OCI-LY1 (cell line): ENCODE results near the gene SLC25A42.

Source experiments
- H2AFZ ChIP-seq: fragments of 200-600 bp; sonication (generic), shearing (Covaris generic); 2 replicates; pipeline ENCODE4 v1.6.0; 2014; ENCODE audit warnings: antibody characterized with exemption, mild to moderate bottlenecking, low read length
- H3F3A ChIP-seq: fragments of 200-600 bp; sonication (generic), shearing (Covaris generic); 2 replicates; pipeline ENCODE4 v1.6.0; 2014; ENCODE audit warnings: mild to moderate bottlenecking, antibody characterized with exemption, low read length, moderate library complexity; ENCODE audit not compliant: insufficient read depth
- H3K27ac ChIP-seq: fragments of 200-600 bp; sonication (generic); 2 replicates; pipeline ENCODE4 v1.5.1; 2014; ENCODE audit warnings: low read length, mixed run types, mild to moderate bottlenecking, low read depth; ENCODE audit not compliant: poor library complexity, severe bottlenecking
- H3K27me3 ChIP-seq: fragments of 200-600 bp; sonication (generic); 2 replicates; pipeline ENCODE4 v1.6.0; 2014; ENCODE audit warnings: antibody characterized with exemption, mild to moderate bottlenecking, low read length, moderate library complexity; ENCODE audit not compliant: insufficient read depth
- H3K36me3 ChIP-seq: fragments of 200-600 bp; sonication (generic); 2 replicates; pipeline ENCODE4 v1.6.1; 2014; ENCODE audit warnings: mild to moderate bottlenecking, antibody characterized with exemption, low read length, moderate library complexity, mixed read lengths; ENCODE audit not compliant: insufficient read depth
- H3K4me1 ChIP-seq: fragments of 200-600 bp; sonication (generic); 2 replicates; pipeline ENCODE4 v1.5.1; 2014; ENCODE audit warnings: mild to moderate bottlenecking, low read length, moderate library complexity; ENCODE audit not compliant: insufficient read depth, severe bottlenecking
- H3K4me2 ChIP-seq: fragments of 200-600 bp; sonication (generic), shearing (Covaris generic); 2 replicates; pipeline ENCODE4 v1.6.1; 2014; ENCODE audit warnings: low read length
- H3K4me3 ChIP-seq: fragments of 200-600 bp; sonication (generic); 2 replicates; pipeline ENCODE4 v1.5.1; 2014; ENCODE audit warnings: low read length, low read depth, mild to moderate bottlenecking, mixed read lengths; ENCODE audit not compliant: poor library complexity, severe bottlenecking
- H3K79me2 ChIP-seq: fragments of 200-600 bp; shearing (Covaris generic); 2 replicates; pipeline ENCODE4 v1.6.1; 2016; ENCODE audit warnings: mixed run types, low read length, mixed read lengths; ENCODE audit not compliant: insufficient read depth
- H3K9ac ChIP-seq: fragments of 200-600 bp; sonication (generic), shearing (Covaris generic); 2 replicates; pipeline ENCODE4 v1.6.1; 2014; ENCODE audit warnings: mild to moderate bottlenecking, low read length, mixed read lengths
- H3K9me2 ChIP-seq: fragments of 200-600 bp; sonication (generic), shearing (Covaris generic); 2 replicates; pipeline ENCODE4 v1.6.1; 2014; ENCODE audit warnings: low read depth, mild to moderate bottlenecking, low read length, mixed read lengths
- H3K9me3 ChIP-seq: fragments of 200-600 bp; shearing (Covaris generic); 2 replicates; pipeline ENCODE4 v1.6.1; 2014; ENCODE audit warnings: low read length, mixed read lengths
- H4K20me1 ChIP-seq: fragments of 200-600 bp; sonication (generic), shearing (Covaris generic); 2 replicates; pipeline ENCODE4 v1.6.0; 2016; ENCODE audit warnings: mild to moderate bottlenecking, low read length; ENCODE audit not compliant: insufficient read depth
- CTCF ChIP-seq: fragments of 200-600 bp; sonication (generic), shearing (Covaris generic); IDR thresholded peaks from 2 replicates; pipeline ENCODE4 v1.5.1; 2017; ENCODE audit warnings: mild to moderate bottlenecking, antibody characterized with exemption, low read length, moderate library complexity, mixed read lengths
- EZH2 ChIP-seq: fragments of 200-600 bp; sonication (generic), shearing (Covaris generic); IDR thresholded peaks from 2 replicates; pipeline ENCODE4 v1.8.0; 2017; ENCODE audit warnings: borderline replicate concordance, mixed run types, mild to moderate bottlenecking, antibody characterized with exemption, low read length, moderate library complexity, mixed read lengths

The SLC25A42 gene

GRCh38 chr19:19039901-19040300, 23.9 kb upstream of the SLC25A42 start:
- peaks cover 32% of the 10 kb centered on the region for H3K4me1 ChIP-seq
- H3K27ac ChIP-seq = peak overlapping the region; percentile 87
- H2AFZ ChIP-seq = no peak overlapping the region
- H4K20me1 ChIP-seq = no peaks in the 10 kb centered on the region
- no peaks in the 10 kb centered on the region for H3K27me3 ChIP-seq
- H3K9me2 ChIP-seq = no peaks in the 10 kb centered on the region
- TF ChIP-seq EZH2 (no peak), CTCF (no peak)
- H3K79me2 ChIP-seq = peaks cover 53% of the 10 kb centered on the region
- H3K4me2 ChIP-seq = peak overlapping the region; percentile 45; the same call in 1 of the 2 replicates
- no peaks in the 10 kb centered on the region for H3F3A ChIP-seq
- H3K9ac ChIP-seq = peak overlapping the region; percentile 45; the same call in 1 of the 2 replicates
- 0 out of 2 replicates have a peak, but pooled peaks cover 3% of the 10 kb centered on the region for H3K9me3 ChIP-seq
- H3K36me3 ChIP-seq = peaks cover 70% of the 10 kb centered on the region
- peak overlapping the region; percentile 10 for H3K4me3 ChIP-seq

- Histone ChIP-seq H3K27ac (peak overlapping the region; percentile 87), H3K9me3 (0 out of 2 replicates have a peak, but pooled peaks cover 3% of the 10 kb centered on the region), H3K79me2 (peaks cover 49% of the 10 kb centered on the region), H4K20me1 (no peaks in the 10 kb centered on the region), H3K4me2 (peak overlapping the region; percentile 45; the same call in 1 of the 2 replicates), H3K4me3 (no peak overlapping the region), H3K9me2 (no peaks in the 10 kb centered on the region), H3K4me1 (peaks cover 27% of the 10 kb centered on the region), H3K27me3 (no peaks in the 10 kb centered on the region), H3K36me3 (peaks cover 71% of the 10 kb centered on the region), H2AFZ (no peak overlapping the region), H3K9ac (peak overlapping the region; percentile 0; the same call in 1 of the 2 replicates), H3F3A (no peaks in the 10 kb centered on the region)
- TF ChIP-seq EZH2 (no peak), CTCF (no peak)
These were observed 23.4 kb upstream of the SLC25A42 start for GRCh38 chr19:19040417-19040816.

GRCh38 chr19:19042732-19043280, 21.0 kb upstream of the SLC25A42 start:
- Histone ChIP-seq H2AFZ (no peak overlapping the region), H3K9me2 (no peaks in the 10 kb centered on the region), H3K9me3 (0 out of 2 replicates have a peak, but pooled peaks cover under 1% of the 10 kb centered on the region), H3K79me2 (peaks cover 32% of the 10 kb centered on the region), H3K4me2 (no peak overlapping the region), H3K27ac (no peak overlapping the region), H3K4me1 (peaks cover 23% of the 10 kb centered on the region), H3K27me3 (no peaks in the 10 kb centered on the region), H3K9ac (no peak overlapping the region), H4K20me1 (no peaks in the 10 kb centered on the region), H3K36me3 (peaks cover 63% of the 10 kb centered on the region), H3F3A (no peaks in the 10 kb centered on the region), H3K4me3 (no peak overlapping the region)
- TF ChIP-seq EZH2 (no peak), CTCF (no peak)
